Left lung (tissue), 10 donors: ENCODE data around the gene CDH13. TPM values are rescaled to one million over a fixed set of nuclear protein-coding genes. Genes with fewer than 3 reads are reported as not detected.

Experiments
- ATAC-seq: fragments of 200-7000 bp; cut with Tn5 transposase; one replicate; pipeline ENCODE4 v1.9.1; 2020; ENCODE audit warnings: moderate library complexity
- DNase-seq, 4 donors: peaks; one replicate each; pipeline ENCODE4 v3.0.0-alpha.2; 2013 to 2020
- H3K27ac ChIP-seq, 2 donors: fragments of 200-600 bp; sonication (generic) in 1 of 2; one replicate each; pipeline versions ENCODE4 v1.5.0 to v1.8.0; 2020 to 2021
- H3K27me3 ChIP-seq, 2 donors: fragments of 200-600 bp; sonication (generic) in 1 of 2; one replicate each; pipeline versions ENCODE4 v1.5.0 to v1.8.0; 2020 to 2021
- H3K36me3 ChIP-seq, 2 donors: fragments of 200-600 bp; sonication (generic) in 1 of 2; one replicate each; pipeline versions ENCODE4 v1.5.0 to v1.8.0; 2020 to 2021
- H3K4me1 ChIP-seq, 2 donors: fragments of 200-600 bp; one replicate each; pipeline ENCODE4 v1.8.0; 2021
- H3K4me3 ChIP-seq, 2 donors: fragments of 200-600 bp; sonication (generic) in 1 of 2; one replicate each; pipeline versions ENCODE4 v1.5.0 to v1.8.0; 2020 to 2021; ENCODE audit warnings: mild to moderate bottlenecking in 1 of 2
- H3K9me3 ChIP-seq, 2 donors: fragments of 200-600 bp; sonication (generic) in 1 of 2; one replicate each; pipeline versions ENCODE4 v1.5.0 to v1.8.0; 2020 to 2021
- CTCF ChIP-seq, 2 donors: fragments of 200-600 bp; sonication (generic) in 1 of 2; IDR thresholded peaks; one replicate each; pipeline versions ENCODE4 v1.5.0 to v1.8.0; 2021; ENCODE audit warnings: antibody characterized with exemption in 2 of 2
- intact Hi-C, 2 donors: fragments of 100-400 bp; cut with DNase I; formaldehyde crosslinking; loops; one replicate each; pipeline versions ENCODE4 v1.11.2 to v1.14.2; 2022
- polyA plus RNA-seq, 6 donors: library from polyadenylated mRNA; unstranded; fragments of 120-200 nt; gene quantifications; one replicate each; pipeline ENCODE4 v1.2.1, GENCODE V29; 2013; ENCODE audit not compliant: insufficient read length in 6 of 6
- total RNA-seq, 2 donors: library from RNA; stranded (reverse); fragmentation: NEBNext Ultra II Directional; extraction: Animal tissue kit (Norgen Biotek cat#: 25700); gene quantifications; one replicate each; pipeline ENCODE4 v1.2.1, GENCODE V29; 2021
- donor health status: DM: no; HTN: yes; CAD: no.
- donor health status: DM: no; HTN: no; CAD: no.

Gene CDH13
- total and polyA plus RNA-seq, 8 donors = 2.7 to 20.3 (median 3.2) TPM

GRCh38 chr16:83027973-83028372 lies 401.2 kb downstream of the CDH13 start:
- Histone ChIP-seq H3K36me3 (no peaks in the 10 kb centered on the region), H3K4me1 (no peaks in the 10 kb centered on the region), H3K27me3 (no peaks in the 10 kb centered on the region), H3K27ac (no peak overlapping the region), H3K9me3 (no peaks in the 10 kb centered on the region), H3K4me3 (no peak overlapping the region)
- TF ChIP-seq CTCF (IDR thresholded peaks at IDR 0.05) = no peak
- intact Hi-C loops = no loop called here
- no peak for DNase-seq
- no peak for ATAC-seq

GRCh38 chr16:83029467-83029866 lies 402.7 kb downstream of the CDH13 start:
- H3K4me1 ChIP-seq = no peaks in the 10 kb centered on the region
- no peak for DNase-seq
- no peak for TF ChIP-seq CTCF (IDR thresholded peaks at IDR 0.05)
- H3K9me3 ChIP-seq = no peaks in the 10 kb centered on the region
- ATAC-seq = no peak
- H3K4me3 ChIP-seq = no peak overlapping the region
- intact Hi-C loops = no loop called here
- no peak overlapping the region for H3K27ac ChIP-seq
- H3K27me3 ChIP-seq = no peaks in the 10 kb centered on the region
- H3K36me3 ChIP-seq = no peaks in the 10 kb centered on the region

GRCh38 chr16:83031524-83031923 lies 404.8 kb downstream of the CDH13 start:
- peak; percentile 87 for ATAC-seq
- H3K27me3 ChIP-seq = no peaks in the 10 kb centered on the region

GRCh38 chr16:83037102-83037501 lies 410.3 kb downstream of the CDH13 start:
- Histone ChIP-seq H3K9me3 (no peaks in the 10 kb centered on the region), H3K4me1 (no peaks in the 10 kb centered on the region), H3K27me3 (no peaks in the 10 kb centered on the region), H3K27ac (no peak overlapping the region), H3K4me3 (no peak overlapping the region), H3K36me3 (no peaks in the 10 kb centered on the region)
- intact Hi-C loops = no loop called here
- DNase-seq (no peak), ATAC-seq (no peak)
- TF ChIP-seq CTCF (IDR thresholded peaks at IDR 0.05) = no peak

More at GRCh38 chr16:83031524-83031923, 404.8 kb downstream of the CDH13 start:
- no peak for TF ChIP-seq CTCF (IDR thresholded peaks at IDR 0.05)
- Histone ChIP-seq H3K9me3 (no peaks in the 10 kb centered on the region), H3K4me3 (no peak overlapping the region), H3K36me3 (no peaks in the 10 kb centered on the region), H3K4me1 (no peaks in the 10 kb centered on the region), H3K27ac (no peak overlapping the region)
- intact Hi-C loops = no loop called here
- peak in 1 of 4 donors; percentile 33 for DNase-seq

- no peaks in the 10 kb centered on the region for H3K36me3 ChIP-seq
- DNase-seq (no peak), ATAC-seq (no peak)
- TF ChIP-seq CTCF (IDR thresholded peaks at IDR 0.05) = no peak
- no peaks in the 10 kb centered on the region for H3K4me1 ChIP-seq
- no peaks in the 10 kb centered on the region for H3K27me3 ChIP-seq
- no peak overlapping the region for H3K4me3 ChIP-seq
- no peaks in the 10 kb centered on the region for H3K9me3 ChIP-seq
- intact Hi-C loops = no loop called here
- no peak overlapping the region for H3K27ac ChIP-seq
Measured at GRCh38 chr16:83037884-83038283, 411.1 kb downstream of the CDH13 start.
